Panc1 (cell line): ENCODE measurements around the gene NFE2L3. TPM values are rescaled to one million over a fixed set of nuclear protein-coding genes. Genes with fewer than 3 reads are reported as not detected.
"Not testable (repeated sequence)": the region's sequence is repeated elsewhere in the genome, so short reads cannot be mapped to it uniquely, and the experiment has no call there.

ENCODE experiments used
- ATAC-seq: fragments of 200-7000 bp; cut with Tn5 transposase; 2 replicates; pipeline ENCODE4 v1.9.1; 2020; ENCODE audit warnings: mild to moderate bottlenecking, moderate library complexity
- BruUV-seq: library from RNA; stranded (reverse); fragments of 400-500 nt; replicated peaks from 2 replicates; lab custom pipeline; 2021; lab: Mats Ljungman, UMichigan
- CTCF ChIA-PET: fragments of 300-600 bp; sonication (Branson Sonifier 250); formaldehyde crosslinking; loops from one replicate; lab custom pipeline; 2022; ENCODE audit warnings: antibody characterized with exemption; lab: Charles Lee
- POLR2A ChIA-PET: fragments of 300-600 bp; sonication (Branson Sonifier 250); formaldehyde crosslinking; loops from one replicate; lab custom pipeline; 2022; ENCODE audit warnings: antibody characterized with exemption; lab: Charles Lee
- DNase-seq: peaks from one replicate; pipeline ENCODE4 v3.0.0-alpha.2; 2010; ENCODE audit warnings: low read depth, low spot score
- H3K27ac ChIP-seq: 2 replicates; pipeline ENCODE4 v1.5.1; 2011; ENCODE audit warnings: mild to moderate bottlenecking, low read length, inconsistent platforms
- H3K27me3 ChIP-seq: fragments of 200-500 bp; sonication (Bioruptor generic); 2 replicates; pipeline ENCODE4 v1.6.0; 2014; ENCODE audit warnings: low read length, inconsistent platforms; ENCODE audit not compliant: control insufficient read depth, insufficient read depth
- H3K36me3 ChIP-seq: fragments of 200-500 bp; sonication (Bioruptor generic); 2 replicates; pipeline ENCODE4 v1.5.1; 2014; ENCODE audit warnings: inconsistent platforms, mild to moderate bottlenecking, low read length, moderate library complexity; ENCODE audit not compliant: control insufficient read depth, insufficient read depth
- H3K4me1 ChIP-seq: 2 replicates; pipeline ENCODE4 v1.5.1; 2011; ENCODE audit warnings: inconsistent platforms, mild to moderate bottlenecking, low read length, moderate library complexity; ENCODE audit not compliant: control insufficient read depth, insufficient read depth
- H3K4me3 ChIP-seq, 2 experiments: 2 replicates each; pipeline ENCODE4 v1.5.1; 2011 to 2012; ENCODE audit warnings: low read depth in 2 of 2, low read length in 2 of 2, mild to moderate bottlenecking in 2 of 2, inconsistent platforms in 1 of 2, moderate library complexity in 1 of 2
- H3K9me3 ChIP-seq: fragments of 200-500 bp; sonication (Bioruptor generic); 2 replicates; pipeline ENCODE4 v1.5.1; 2014; ENCODE audit warnings: low read depth, mild to moderate bottlenecking, inconsistent platforms, low read length, moderate library complexity; ENCODE audit not compliant: control insufficient read depth, insufficient read depth
- POLR2AphosphoS5 ChIP-seq: IDR thresholded peaks from 2 replicates; pipeline ENCODE4 v1.6.1; 2012; ENCODE audit warnings: mild to moderate bottlenecking, low read depth, low read length, moderate library complexity
- SIN3A ChIP-seq: IDR thresholded peaks from 2 replicates; pipeline ENCODE4 v1.6.1; 2012; ENCODE audit warnings: low read depth, mild to moderate bottlenecking, low read length, moderate library complexity, borderline replicate concordance; ENCODE audit not compliant: insufficient read depth
- TCF7L2 ChIP-seq: IDR thresholded peaks from 2 replicates; pipeline ENCODE4 v1.6.1; 2011; ENCODE audit warnings: mild to moderate bottlenecking, low read depth, low read length, inconsistent platforms
- in situ Hi-C: cut with HindIII; loops from 2 replicates; pipeline ENCODE4 v1.10.0; 2016; ENCODE audit warnings: low sequenced_read_pairs, low pct_unique_long_range_greater_than_20kb
- intact Hi-C: fragments of 100-400 bp; cut with micrococcal nuclease; formaldehyde crosslinking; loops from one replicate; pipeline ENCODE4 v1.10.0; 2022; ENCODE audit not compliant: unreplicated experiment
- total RNA-seq: library from RNA; stranded (reverse); gene quantifications from one replicate; pipeline ENCODE4 v1.2.1, GENCODE V29; 2021; ENCODE audit not compliant: unreplicated experiment
- TF ChIP-seq, protein P1 (sequence below), 2 experiments: IDR thresholded peaks; 2 replicates each; pipeline ENCODE4 v1.6.1; 2011 to 2012; ENCODE audit warnings: low read depth in 2 of 2, control low read depth in 1 of 2, low read length in 1 of 2, mild to moderate bottlenecking in 1 of 2, moderate library complexity in 1 of 2; ENCODE audit not compliant: insufficient read depth in 1 of 2
- TF ChIP-seq, protein P2 (sequence below): fragments of 450-650 bp; IDR thresholded peaks from 2 replicates; pipeline ENCODE4 v1.5.1; 2017; ENCODE audit warnings: mild to moderate bottlenecking

The NFE2L3 gene
- total RNA-seq, 1 experiment from 2014 or later = 78.5 TPM

DNA sequence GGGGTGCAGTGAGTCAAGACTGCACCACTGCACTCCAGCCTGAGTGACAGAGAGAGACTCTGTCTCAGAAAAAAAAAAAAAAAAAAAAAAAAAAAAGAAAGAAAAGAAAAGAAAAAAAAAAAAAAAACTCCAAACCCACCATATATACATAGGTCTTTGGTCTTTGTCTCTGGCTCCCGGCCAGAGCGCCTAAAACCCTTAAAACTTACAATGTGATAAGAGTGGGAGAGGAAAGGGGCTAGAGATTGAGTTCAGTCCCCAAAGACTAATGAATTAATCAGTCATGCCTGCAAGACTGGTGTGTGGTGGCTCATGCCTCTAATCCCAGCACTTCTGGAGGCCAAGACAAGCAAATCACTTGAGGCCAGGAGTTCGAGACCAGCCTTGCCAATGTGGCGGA is 6.8 kb upstream of the NFE2L3 start:
- ATAC-seq (no peak), DNase-seq (no peak)
- no TSS peak for BruUV-seq
- in situ Hi-C loops (no loop called here), intact Hi-C loops (no loop called here)
- CTCF ChIA-PET = no interaction called here
- Histone ChIP-seq H3K36me3 (no peaks in the 10 kb centered on the region), H3K4me1 (peaks cover 9% of the 10 kb centered on the region), H3K4me3 (no peak overlapping the region), H3K27me3 (no peaks in the 10 kb centered on the region), H3K27ac (no peak overlapping the region), H3K9me3 (no peaks in the 10 kb centered on the region)
- TF ChIP-seq, protein P1, sequence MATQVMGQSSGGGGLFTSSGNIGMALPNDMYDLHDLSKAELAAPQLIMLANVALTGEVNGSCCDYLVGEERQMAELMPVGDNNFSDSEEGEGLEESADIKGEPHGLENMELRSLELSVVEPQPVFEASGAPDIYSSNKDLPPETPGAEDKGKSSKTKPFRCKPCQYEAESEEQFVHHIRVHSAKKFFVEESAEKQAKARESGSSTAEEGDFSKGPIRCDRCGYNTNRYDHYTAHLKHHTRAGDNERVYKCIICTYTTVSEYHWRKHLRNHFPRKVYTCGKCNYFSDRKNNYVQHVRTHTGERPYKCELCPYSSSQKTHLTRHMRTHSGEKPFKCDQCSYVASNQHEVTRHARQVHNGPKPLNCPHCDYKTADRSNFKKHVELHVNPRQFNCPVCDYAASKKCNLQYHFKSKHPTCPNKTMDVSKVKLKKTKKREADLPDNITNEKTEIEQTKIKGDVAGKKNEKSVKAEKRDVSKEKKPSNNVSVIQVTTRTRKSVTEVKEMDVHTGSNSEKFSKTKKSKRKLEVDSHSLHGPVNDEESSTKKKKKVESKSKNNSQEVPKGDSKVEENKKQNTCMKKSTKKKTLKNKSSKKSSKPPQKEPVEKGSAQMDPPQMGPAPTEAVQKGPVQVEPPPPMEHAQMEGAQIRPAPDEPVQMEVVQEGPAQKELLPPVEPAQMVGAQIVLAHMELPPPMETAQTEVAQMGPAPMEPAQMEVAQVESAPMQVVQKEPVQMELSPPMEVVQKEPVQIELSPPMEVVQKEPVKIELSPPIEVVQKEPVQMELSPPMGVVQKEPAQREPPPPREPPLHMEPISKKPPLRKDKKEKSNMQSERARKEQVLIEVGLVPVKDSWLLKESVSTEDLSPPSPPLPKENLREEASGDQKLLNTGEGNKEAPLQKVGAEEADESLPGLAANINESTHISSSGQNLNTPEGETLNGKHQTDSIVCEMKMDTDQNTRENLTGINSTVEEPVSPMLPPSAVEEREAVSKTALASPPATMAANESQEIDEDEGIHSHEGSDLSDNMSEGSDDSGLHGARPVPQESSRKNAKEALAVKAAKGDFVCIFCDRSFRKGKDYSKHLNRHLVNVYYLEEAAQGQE (IDR thresholded peaks at IDR 0.05; ENCODE audit: insufficient read depth in 1 of 2, low read depth in 2 of 2, low read length in 1 of 2) = no peak
- no peak for TF ChIP-seq TCF7L2
- TF ChIP-seq POLR2AphosphoS5 = no peak
- TF ChIP-seq, protein P2, sequence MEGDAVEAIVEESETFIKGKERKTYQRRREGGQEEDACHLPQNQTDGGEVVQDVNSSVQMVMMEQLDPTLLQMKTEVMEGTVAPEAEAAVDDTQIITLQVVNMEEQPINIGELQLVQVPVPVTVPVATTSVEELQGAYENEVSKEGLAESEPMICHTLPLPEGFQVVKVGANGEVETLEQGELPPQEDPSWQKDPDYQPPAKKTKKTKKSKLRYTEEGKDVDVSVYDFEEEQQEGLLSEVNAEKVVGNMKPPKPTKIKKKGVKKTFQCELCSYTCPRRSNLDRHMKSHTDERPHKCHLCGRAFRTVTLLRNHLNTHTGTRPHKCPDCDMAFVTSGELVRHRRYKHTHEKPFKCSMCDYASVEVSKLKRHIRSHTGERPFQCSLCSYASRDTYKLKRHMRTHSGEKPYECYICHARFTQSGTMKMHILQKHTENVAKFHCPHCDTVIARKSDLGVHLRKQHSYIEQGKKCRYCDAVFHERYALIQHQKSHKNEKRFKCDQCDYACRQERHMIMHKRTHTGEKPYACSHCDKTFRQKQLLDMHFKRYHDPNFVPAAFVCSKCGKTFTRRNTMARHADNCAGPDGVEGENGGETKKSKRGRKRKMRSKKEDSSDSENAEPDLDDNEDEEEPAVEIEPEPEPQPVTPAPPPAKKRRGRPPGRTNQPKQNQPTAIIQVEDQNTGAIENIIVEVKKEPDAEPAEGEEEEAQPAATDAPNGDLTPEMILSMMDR = no peak
- TF ChIP-seq SIN3A = no peak
- POLR2A ChIA-PET = no interaction called here

DNA sequence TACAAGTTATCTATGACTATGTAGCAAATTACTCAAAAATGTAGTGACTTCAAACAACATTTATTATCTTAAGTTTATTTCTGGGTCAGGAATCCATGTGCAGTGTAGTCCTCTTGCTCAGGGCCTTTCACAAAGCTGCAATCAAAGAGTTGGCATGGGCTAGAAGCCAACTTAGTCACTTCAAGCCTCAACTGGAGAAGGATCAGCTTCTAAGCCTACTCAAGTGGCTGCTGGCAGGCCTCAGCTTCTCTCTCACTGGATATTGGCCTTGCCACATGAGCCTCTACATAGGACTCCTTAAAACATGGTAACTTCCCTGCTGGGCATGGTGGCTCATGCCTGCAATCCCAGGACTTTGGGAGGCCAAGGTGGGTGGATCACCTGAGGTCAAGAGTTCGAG is 5.0 kb upstream of the NFE2L3 start:
- Histone ChIP-seq H3K27ac (no peak overlapping the region), H3K4me3 (no peak overlapping the region), H3K4me1 (peaks cover 11% of the 10 kb centered on the region), H3K27me3 (no peaks in the 10 kb centered on the region), H3K36me3 (no peaks in the 10 kb centered on the region), H3K9me3 (no peaks in the 10 kb centered on the region)
- in situ Hi-C loops = no loop called here
- ATAC-seq (no peak), DNase-seq (no peak)
- CTCF ChIA-PET = no interaction called here
- BruUV-seq = no TSS peak
- no peak for TF ChIP-seq SIN3A
- TF ChIP-seq, protein P1 (IDR thresholded peaks at IDR 0.05; ENCODE audit: insufficient read depth in 1 of 2, low read depth in 2 of 2, low read length in 1 of 2) = no peak
- POLR2A ChIA-PET = interaction anchor here (0.5 to 0.6 kb wide), 2 partner anchors 48 to 447 kb away, joined by 4 to 7 read pairs; no protein-coding TSS in a partner anchor
- intact Hi-C loops = no loop called here

DNA sequence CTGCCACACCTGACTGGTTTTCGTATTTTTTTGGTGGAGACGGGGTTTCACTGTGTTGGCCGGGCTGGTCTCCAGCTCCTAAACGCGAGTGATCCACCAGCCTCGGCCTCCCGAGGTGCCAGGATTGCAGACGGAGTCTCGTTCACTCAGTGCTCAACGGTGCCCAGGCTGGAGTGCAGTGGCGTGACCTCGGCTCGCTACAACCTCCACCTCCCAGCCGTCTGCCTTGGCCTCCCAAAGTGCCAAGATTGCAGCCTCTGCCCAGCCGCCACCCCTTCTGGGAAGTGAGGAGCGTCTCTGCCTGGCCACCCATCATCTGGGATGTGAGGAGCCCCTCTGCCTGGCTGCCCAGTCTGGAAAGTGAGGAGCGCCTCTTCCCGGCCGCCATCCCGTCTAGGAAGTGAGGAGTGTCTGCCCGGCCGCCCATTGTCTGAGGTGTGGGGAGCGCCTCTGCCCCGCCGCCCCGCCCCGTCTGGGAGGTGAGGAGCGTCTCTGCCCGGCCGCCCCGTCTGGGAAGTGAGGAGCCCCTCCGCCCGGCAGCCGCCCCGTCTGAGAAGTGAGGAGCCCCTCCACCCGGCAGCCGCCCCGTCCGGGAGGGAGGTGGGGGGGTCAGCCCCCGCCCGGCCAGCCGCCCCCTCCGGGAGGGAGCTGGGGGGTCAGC is 4.2 kb upstream of the NFE2L3 start:
- H3K9me3 ChIP-seq, H3K4me3 ChIP-seq, BruUV-seq, intact Hi-C loops, H3K36me3 ChIP-seq, CTCF ChIA-PET, H3K27me3 ChIP-seq, in situ Hi-C loops, DNase-seq, ATAC-seq, H3K27ac ChIP-seq: not testable (repeated sequence)
- H3K4me1 ChIP-seq = peaks cover 11% of the 10 kb centered on the region
- POLR2A ChIA-PET = interaction anchor here (0.6 kb wide), 1 partner anchor 446 kb away, joined by 4 read pairs; no protein-coding TSS in a partner anchor

DNA sequence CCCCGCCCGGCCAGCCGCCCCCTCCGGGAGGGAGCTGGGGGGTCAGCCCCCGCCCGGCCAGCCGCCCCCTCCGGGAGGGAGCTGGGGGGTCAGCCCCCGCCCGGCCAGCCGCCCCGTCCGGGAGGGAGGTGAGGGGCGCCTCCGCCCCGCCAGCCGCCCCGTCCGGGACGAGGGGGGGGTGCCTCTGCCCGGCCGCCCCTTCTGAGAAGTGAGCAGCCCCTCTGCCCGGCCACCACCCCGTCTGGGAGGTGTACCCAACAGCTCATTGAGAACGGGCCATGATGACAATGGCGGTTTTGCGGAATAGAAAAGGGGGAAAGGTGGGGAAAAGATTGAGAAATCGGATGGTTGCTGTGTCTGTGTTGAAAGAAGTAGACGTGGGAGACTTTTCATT is 3.7 kb upstream of the NFE2L3 start:
- H3K27ac ChIP-seq, H3K4me1 ChIP-seq, H3K27me3 ChIP-seq, H3K4me3 ChIP-seq, H3K36me3 ChIP-seq, POLR2A ChIA-PET, intact Hi-C loops, BruUV-seq, H3K9me3 ChIP-seq, DNase-seq, in situ Hi-C loops, ATAC-seq, CTCF ChIA-PET: not testable (repeated sequence)
